Esophagus muscularis mucosa (tissue), 4 donors: ENCODE measurements around the gene PEPD. TPM values are rescaled to one million over a fixed set of nuclear protein-coding genes. Genes with fewer than 3 reads are reported as not detected.

Experiments used
- DNase-seq: peaks from one replicate; pipeline ENCODE4 v3.0.0-alpha.2; 2017; ENCODE audit errors: extremely low spot score
- H3K27ac ChIP-seq, 4 donors: fragments of 200-600 bp; sonication (generic); replicated peaks in 1 of 4; 1 replicate in 3 of 4; 2 replicates in 1 of 4; pipeline ENCODE4 v1.5.1; 2016 to 2019; ENCODE audit warnings: mild to moderate bottlenecking in 1 of 4
- H3K27me3 ChIP-seq, 4 donors: fragments of 200-600 bp; sonication (generic); one replicate each; pipeline versions ENCODE4 v1.5.1 to v1.6.0; 2016 to 2019
- H3K36me3 ChIP-seq, 4 donors: fragments of 200-600 bp; sonication (generic); one replicate each; pipeline ENCODE4 v1.5.1; 2016 to 2019
- H3K4me1 ChIP-seq, 4 donors: fragments of 200-600 bp; sonication (generic); one replicate each; pipeline ENCODE4 v1.5.1; 2016 to 2019
- H3K4me3 ChIP-seq, 4 donors: fragments of 200-600 bp; sonication (generic); 1 replicate in 2 of 4; 2 replicates in 2 of 4; pipeline ENCODE4 v1.5.1; 2016 to 2019; ENCODE audit warnings: mild to moderate bottlenecking in 4 of 4, moderate library complexity in 1 of 4
- H3K9me3 ChIP-seq, 4 donors: fragments of 200-600 bp; sonication (generic); 1 replicate in 3 of 4; 2 replicates in 1 of 4; pipeline ENCODE4 v1.5.1; 2016 to 2019
- EP300 ChIP-seq: sonication (generic); formaldehyde crosslinking; IDR thresholded peaks from one replicate; pipeline ENCODE4 v1.6.1; 2017; ENCODE audit warnings: antibody characterized with exemption
- POLR2A ChIP-seq: fragments of 450-650 bp; IDR thresholded peaks from one replicate; pipeline ENCODE4 v1.6.1; 2017; ENCODE audit warnings: antibody characterized with exemption, moderate library complexity, mild to moderate bottlenecking, low read depth
- POLR2AphosphoS5 ChIP-seq, 2 donors: sonication (generic); formaldehyde crosslinking; IDR thresholded peaks; one replicate each; pipeline ENCODE4 v1.6.1; 2017; ENCODE audit warnings: antibody characterized with exemption in 2 of 2
- WGBS: methylation state at CpG from one replicate; pipeline ENCODE4 v1.1.5; 2018; 5-methylcytosine and 5-hydroxymethylcytosine counted together
- intact Hi-C: fragments of 100-400 bp; cut with DNase I; formaldehyde crosslinking; loops from one replicate; pipeline ENCODE4 v1.15.1; 2023
- total RNA-seq, 4 donors: library from RNA; depleted of rRNA; stranded (reverse); fragments of >200 nt; gene quantifications; one replicate each; pipeline versions ENCODE4 v1.1.0 to v1.2.1, GENCODE V29; 2016
- TF ChIP-seq, protein P1 (sequence below), 3 experiments: fragments of 200-600 bp in 2 of 3; fragments of 450-650 bp in 1 of 3; sonication (generic) in 2 of 3; IDR thresholded peaks; one replicate each; pipeline ENCODE4 v1.5.1; 2017 to 2019; ENCODE audit warnings: antibody characterized with exemption in 3 of 3, mild to moderate bottlenecking in 2 of 3, moderate library complexity in 1 of 3

The PEPD gene
- total RNA-seq, 4 donors from 2014 or later, result 59.8 to 90.9 (median 73.0) TPM

DNA sequence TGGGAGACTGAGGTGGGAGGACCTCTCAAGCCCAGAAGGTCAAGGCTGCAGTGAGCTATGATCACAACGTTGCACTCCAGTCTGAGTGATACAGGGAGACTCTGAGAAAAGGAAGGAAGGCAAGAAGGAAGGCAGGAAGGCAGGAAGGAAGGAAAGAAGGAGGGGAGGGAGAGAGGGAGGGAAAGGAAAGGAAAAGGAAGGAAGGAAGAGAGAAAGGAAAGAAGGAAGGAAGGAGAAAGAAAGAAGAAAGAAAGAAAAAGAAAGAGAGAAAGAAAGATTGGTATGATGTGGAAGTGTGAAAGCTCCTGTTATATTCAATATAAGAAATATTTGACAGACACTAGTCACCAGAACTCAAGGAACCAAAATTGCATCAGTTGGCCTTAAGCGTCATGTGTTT is 180.6 kb downstream of the PEPD start:
- peaks cover 0 to 12% (median 7%) of the 10 kb centered on the region in 4 donors for H3K4me1 ChIP-seq
- peaks cover 0 to 21% (median 0%) of the 10 kb centered on the region in 4 donors for H3K27me3 ChIP-seq
- no peaks in the 10 kb centered on the region for H3K36me3 ChIP-seq
- 65% methylated on average over 2 of the region's 2 CpGs for WGBS
- no peaks in the 10 kb centered on the region for H3K9me3 ChIP-seq
- H3K4me3 ChIP-seq, result no peak overlapping the region
- no peak for DNase-seq
- H3K27ac ChIP-seq, result no peak overlapping the region
- intact Hi-C loops, result no loop called here
- TF ChIP-seq POLR2A (no peak), EP300 (no peak), POLR2AphosphoS5 (IDR thresholded peaks at IDR 0.05) (no peak)
- TF ChIP-seq, protein P1, sequence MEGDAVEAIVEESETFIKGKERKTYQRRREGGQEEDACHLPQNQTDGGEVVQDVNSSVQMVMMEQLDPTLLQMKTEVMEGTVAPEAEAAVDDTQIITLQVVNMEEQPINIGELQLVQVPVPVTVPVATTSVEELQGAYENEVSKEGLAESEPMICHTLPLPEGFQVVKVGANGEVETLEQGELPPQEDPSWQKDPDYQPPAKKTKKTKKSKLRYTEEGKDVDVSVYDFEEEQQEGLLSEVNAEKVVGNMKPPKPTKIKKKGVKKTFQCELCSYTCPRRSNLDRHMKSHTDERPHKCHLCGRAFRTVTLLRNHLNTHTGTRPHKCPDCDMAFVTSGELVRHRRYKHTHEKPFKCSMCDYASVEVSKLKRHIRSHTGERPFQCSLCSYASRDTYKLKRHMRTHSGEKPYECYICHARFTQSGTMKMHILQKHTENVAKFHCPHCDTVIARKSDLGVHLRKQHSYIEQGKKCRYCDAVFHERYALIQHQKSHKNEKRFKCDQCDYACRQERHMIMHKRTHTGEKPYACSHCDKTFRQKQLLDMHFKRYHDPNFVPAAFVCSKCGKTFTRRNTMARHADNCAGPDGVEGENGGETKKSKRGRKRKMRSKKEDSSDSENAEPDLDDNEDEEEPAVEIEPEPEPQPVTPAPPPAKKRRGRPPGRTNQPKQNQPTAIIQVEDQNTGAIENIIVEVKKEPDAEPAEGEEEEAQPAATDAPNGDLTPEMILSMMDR (IDR thresholded peaks at IDR 0.05), result no peak

DNA sequence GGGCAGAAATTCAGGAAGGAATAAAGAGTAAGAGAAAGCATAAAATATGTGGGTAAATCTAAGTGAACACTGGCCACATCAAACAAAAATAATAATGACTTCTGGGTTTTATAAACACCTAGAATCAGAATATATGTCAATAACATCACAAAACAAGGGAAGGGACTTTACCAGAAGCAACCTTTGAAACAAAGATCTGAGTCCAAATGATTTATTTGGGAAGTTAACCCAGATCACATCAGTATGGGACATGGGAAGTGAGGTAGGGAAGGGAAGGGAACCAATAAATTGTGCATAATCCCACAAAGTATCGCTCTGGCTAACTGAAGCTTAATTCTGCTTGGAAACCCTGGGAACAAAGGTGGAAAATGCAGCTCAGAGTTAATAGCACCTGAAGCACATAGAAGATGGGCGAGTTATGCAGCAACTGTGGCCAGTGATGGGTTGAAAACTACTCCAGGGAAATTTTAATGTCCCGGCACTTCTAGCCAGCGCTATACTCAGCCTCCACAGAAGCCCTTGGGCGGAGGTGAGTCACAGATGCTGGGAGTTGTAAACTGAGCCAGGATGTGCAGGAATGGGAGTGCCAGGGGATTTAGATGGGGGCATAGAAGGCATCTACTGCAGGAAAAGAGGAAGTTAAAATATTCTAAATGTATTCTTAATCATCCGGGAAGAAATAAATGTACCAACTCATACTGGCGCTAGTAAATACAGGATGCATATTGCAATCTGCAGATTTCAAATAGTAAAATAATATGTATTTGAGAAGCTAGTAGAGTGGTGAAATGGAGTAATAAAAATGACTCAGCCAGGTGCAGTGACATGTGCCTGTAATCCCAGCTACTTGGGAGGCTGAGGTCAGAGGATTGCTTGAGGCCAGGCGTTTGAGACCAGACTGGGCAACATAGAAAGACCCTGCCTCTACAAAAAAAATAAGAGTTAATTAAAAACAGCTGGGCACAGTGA is 182.3 kb downstream of the PEPD start:
- TF ChIP-seq POLR2A, result no peak
- TF ChIP-seq, protein P1 (IDR thresholded peaks at IDR 0.05), result no peak
- TF ChIP-seq POLR2AphosphoS5 (IDR thresholded peaks at IDR 0.05), result no peak
- no peak for TF ChIP-seq EP300
- Histone ChIP-seq H3K4me3 (no peak overlapping the region), H3K36me3 (no peaks in the 10 kb centered on the region), H3K27me3 (peaks cover 0 to 13% (median 0%) of the 10 kb centered on the region in 4 donors), H3K4me1 (peaks cover 0 to 7% (median 3%) of the 10 kb centered on the region in 4 donors), H3K27ac (no peak overlapping the region), H3K9me3 (no peaks in the 10 kb centered on the region)
- no peak for DNase-seq
- 82% methylated on average over 8 of the region's 8 CpGs for WGBS
- intact Hi-C loops, result no loop called here

Other genes starting within 250 kb of the PEPD start
- 10 to 100 TPM in 2 of 4 donors, 1 to 10 TPM in 2; 5.1 to 15.9 (median 8.9) TPM for gene CEBPA, start 219.3 kb downstream of the PEPD start, total RNA-seq
- 10 to 100 TPM; 23.1 to 30.3 (median 28.5) TPM for gene CEBPG, start 148.1 kb downstream of the PEPD start, total RNA-seq
- gene CHST8, start 100.2 kb upstream of the PEPD start, total RNA-seq, result under 1 TPM in 1 of 4 donors, not detected in 3; 0.66 TPM